HG02852 (cell line): Measurements from ENCODE around the gene SNX9.

Experiments used
- ATAC-seq: cut with Tn5 transposase; IDR thresholded peaks from one replicate; pipeline ENCODE4 v1.9.1; 2021; ENCODE audit warnings: mild to moderate bottlenecking, moderate library complexity; ENCODE audit not compliant: unreplicated experiment

The SNX9 gene

DNA sequence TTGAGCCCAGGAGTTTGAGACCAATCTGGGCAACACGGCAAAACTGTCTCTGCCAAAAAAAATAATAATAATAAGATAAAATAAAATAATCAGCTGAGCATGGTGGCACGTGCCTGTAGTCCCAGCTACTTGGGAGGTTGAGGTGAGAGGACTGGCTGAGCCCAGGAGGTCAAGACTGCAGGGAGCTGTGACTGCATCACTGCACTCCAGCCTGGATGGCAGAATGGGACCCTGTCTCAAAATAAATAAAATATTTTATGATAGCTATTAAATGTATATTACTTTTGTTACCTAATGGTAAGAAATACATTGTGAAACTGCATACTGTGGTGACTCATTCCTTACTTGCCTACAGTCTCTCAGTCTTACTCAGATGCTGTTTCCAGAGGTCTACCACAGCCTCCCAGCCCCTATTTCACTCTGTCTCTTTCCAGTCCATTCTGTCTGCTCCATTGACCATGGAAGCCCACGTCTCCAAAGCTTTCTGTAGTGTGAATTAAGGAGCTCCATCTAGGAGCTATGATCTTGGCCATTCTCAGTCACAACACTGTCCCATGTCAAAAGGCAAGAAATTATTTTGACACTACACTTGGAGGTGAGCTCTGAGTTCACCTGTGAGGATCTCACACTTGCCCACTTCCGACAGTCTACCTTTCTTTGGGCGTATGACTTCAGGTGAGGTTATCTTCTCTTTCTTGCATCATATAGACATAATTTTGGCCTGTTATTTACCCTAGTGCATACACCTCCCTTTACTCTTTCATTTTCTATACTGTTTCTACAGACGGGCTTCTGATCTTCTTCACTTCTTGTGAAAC, 22.4 kb upstream of the SNX9 start:
- ATAC-seq = peak; percentile 97

DNA sequence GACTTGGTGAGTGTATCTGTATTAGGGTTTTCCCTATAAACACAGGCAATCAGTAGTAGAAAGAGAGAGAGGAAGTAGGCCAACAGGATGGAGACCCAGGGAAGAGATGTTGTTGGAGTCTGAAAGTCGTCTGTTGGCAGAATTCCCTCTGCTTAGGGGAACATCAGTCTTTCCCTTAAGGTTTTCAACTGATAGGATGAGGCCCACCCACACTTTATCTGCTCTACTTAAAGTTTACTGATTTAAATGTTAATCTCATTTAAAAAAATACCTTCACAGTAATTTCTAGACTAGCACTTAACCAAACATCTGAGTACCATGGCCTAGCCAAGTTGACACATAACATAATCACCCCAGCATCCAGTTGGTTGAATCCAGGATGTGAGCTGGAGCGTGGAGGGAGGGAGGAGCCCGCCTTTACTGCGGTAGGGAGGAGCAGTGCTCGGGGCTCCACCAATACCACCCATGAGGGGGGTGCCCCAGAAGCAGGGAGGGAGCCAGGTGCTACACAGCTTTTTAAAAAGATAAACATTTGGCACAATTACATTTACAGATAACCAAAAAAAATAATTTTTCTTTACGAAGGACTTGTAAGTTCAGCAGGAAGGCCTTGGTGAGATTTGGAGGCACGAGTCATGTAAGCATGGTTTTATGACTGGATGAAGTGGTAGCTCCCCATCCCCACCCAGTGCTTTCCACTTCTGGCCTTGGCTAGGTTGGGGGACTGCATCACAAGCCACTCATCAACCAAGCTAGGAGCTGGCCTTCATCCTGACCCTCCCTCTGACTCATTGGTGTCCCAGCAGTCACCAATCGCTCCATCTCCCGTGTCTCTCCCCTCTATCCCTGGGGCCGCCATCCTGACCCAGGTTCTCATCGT, 18.4 kb upstream of the SNX9 start:
- no peak for ATAC-seq

DNA sequence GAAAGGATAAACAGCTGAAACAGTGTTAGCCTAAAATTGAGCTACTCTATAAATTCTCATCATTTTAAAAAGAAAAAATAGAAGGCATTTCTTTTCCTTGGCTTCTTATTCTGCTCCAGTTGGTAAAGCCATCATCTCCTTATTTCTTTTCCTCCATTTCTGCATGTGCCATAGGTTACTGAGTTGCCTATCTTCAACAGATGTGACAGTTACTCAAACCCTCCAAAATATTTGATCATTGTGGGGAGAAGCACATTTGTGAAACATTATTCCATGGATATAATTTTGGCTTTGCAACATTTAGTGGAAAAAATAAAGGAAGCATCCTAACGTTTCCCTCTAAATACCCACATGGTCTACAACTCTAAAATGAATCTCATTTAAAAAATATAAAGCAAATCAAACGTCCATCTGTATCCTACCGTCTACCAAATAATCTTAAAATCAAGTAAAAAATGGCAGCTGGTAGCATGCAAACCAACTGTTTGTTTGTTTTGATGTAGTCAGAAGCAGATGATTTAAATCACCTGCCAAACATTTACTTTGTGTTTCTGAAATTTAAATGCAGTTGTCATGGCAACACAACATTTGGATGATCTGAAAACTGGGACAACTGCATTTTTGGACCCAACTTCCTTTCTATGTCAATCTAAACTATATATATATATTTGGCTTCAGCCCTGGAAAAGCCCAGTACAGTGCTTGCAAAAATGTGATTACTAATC, 16.8 kb upstream of the SNX9 start:
- no peak for ATAC-seq

DNA sequence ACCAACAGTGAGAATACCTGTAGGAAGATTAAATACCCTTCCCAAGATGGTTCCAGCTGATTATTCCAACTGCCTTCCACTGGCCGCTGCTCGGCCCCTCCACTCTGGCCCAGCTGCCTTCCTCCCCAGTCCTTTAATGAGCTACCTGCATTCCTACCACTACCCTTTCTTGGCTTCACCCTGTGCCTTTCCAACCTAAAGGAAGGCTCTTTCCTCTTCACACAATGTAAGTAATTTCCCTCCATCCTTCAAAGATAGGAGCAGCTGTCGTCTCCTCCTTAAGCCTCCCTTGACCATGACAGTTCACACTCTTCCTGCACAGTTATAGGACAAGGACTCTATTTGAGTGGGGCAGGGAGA, 16.2 kb upstream of the SNX9 start:
- ATAC-seq = no peak

DNA sequence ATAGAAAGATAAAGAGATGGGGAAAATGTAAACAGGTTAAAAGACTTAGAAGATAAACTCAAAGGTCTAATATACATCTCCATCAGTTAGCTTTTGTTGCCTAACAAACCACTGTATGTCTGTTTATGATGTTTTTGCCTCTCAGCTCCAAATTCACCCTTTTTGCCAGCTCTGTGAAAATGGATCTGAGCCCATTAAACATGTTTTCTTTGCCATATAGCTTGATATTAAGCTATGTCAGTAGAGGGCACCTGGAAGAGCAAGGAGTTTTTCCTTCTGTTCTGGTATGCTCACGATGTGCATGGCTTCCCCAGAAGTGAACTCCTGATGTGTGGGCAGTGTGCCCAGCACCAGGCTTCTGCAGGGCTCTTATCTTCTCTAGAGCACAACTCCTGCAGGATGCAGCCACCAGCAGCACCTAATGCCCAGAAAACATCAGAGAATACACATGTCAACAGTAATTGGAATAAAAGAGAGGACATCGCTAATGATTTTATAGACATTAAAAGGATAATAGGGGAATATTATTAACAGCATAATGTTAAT, 14.6 kb upstream of the SNX9 start:
- ATAC-seq = no peak

DNA sequence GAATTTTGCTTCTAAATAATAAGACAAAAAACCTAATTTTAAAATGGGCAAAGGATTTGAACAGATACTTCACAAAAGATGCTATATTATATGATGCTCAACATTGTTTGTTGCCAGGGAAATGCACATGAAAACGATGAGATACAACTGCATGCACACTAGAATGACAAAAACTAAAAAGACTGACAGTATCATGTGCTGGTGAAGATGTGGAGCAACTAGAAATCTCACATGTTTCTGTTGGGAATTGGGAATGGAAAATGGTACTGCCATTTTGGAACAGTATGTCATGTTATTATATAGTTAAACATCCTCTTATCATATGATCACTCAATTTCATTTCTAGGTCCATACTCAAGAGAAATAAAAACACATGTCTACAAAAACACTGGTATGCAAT, 13.4 kb upstream of the SNX9 start:
- ATAC-seq = no peak

DNA sequence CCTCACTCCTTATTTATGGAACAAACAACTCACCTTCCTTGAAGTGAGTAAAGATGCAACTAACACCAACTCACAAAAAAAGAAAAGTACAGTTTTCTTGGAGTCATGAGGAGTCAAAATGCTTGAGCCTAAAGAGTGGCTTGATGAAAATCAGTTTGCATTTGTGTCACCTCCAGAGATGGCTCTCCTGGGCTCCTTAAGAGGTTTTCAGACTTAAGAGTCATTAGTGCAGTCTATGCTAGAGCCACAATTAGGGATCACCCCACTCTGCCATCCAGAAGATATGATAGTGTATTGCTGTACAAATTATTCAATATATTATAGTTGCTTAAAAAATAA, 11.9 kb upstream of the SNX9 start:
- ATAC-seq = no peak

DNA sequence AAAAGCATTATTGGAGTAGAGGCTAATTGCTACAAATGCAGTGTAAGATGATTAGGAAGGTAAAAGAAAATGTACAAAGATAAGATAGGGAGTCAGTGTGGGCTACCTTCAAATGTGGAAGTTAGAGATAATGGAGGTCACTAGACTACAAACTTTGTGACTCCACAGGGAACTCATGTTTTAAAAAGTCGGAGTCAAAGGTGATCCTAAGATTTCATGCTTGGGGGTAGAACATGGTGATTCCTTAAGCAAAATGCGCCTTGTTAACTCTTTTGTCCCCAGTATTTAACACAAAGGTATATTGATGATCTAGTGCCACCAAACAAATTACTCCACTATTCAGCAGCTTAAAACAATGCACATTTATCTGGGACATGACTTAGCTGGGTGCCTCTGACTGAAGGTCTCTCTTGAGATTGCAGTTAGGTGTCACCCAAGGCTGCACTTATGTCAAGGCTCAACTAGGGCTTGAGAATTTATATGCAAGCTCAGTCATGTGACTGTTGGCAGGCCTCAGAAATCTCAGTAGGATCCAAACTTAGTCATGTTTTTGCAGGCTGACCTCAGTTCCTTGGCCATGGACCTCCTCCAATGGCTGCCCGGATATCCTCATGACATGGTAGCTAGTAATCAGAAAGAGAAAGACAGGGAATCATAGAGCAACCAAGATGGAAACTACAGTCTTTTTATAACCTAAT, 11.4 kb upstream of the SNX9 start:
- no peak for ATAC-seq

DNA sequence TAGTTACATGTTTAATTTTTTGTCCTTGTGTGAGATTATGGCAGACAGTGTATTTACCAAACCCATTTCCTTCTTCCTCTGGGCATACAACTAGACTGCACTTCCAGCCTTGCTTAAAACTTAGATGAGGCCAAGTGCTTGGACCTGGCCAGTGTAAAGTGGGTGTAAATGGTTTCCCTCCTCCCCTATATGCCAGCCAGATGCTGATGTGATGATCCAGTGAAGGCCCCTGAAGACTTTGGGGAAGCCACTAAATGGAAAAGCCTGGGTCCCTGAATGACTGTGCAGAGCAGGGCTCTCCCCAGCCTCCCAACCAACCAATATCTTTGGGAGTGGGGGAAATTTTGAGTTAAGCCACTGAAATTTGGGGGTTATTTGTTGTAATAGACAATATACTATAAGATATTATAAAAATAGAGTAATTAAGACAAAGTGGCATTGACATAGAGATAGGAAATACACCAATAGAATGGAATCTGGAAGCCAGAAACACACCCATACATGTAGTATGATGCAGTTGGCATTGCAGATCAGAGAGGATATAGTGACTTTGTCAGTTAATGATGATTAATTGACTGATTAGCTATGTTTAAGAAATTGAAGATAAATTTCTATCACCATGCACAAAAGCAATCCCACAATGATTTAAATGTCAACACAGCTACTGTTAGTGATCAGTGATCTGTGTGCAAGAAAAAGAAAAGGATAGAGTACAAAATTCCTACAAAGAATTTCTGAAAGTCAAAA, 10.4 kb upstream of the SNX9 start:
- no peak for ATAC-seq

DNA sequence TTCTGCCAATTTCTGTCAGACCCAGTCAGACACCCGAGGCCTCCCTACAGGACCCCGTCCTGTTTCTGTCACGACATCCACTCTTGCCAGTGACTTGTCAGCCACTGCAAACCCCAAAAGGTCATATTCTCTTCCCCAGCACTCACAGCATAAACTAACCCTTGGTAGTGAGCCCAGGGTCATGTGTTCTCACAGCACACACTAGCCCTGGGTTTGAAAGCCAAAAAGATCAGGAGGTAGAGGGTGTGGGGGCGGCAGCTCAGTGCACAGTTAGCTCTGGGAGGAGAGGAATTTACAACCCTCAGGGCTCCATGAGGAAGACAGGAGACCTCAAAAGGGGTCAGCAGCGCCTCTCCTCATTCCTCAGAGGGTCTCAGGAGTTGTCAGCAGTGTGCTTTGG, 9.9 kb upstream of the SNX9 start:
- no peak for ATAC-seq

DNA sequence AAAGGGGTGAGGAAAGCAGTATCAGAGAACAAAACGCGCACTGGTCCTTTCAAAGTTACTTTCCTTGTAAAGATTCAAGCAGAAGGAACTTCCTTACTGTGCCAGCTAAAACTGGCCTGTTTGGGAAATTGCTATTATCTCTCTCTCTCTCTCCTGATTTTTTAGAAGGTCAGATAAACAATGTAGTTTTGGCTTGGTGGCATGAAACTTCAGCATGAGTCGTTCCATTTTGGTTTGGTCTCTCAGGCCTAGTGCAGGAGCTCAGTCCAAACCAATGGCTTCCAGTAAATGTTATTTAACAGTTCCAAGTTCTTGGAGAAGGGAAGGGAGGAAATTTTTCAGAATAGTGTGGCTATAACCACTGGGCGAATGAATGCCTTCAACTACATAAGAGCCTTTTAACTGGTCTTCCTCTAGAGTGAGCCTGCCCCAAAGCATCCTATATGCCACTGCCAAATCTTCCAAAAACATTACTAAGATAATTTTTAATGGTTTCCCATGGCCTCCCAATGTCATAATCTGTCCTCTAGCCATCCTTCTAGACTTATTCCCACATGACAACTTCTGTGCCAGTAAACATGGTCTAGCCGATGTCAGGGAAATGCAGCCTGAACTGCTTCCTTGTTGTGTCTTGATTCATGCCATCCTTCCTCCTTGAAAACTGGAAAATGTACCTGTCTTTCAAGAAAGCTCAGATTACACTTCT, 9.1 kb upstream of the SNX9 start:
- ATAC-seq = no peak

DNA sequence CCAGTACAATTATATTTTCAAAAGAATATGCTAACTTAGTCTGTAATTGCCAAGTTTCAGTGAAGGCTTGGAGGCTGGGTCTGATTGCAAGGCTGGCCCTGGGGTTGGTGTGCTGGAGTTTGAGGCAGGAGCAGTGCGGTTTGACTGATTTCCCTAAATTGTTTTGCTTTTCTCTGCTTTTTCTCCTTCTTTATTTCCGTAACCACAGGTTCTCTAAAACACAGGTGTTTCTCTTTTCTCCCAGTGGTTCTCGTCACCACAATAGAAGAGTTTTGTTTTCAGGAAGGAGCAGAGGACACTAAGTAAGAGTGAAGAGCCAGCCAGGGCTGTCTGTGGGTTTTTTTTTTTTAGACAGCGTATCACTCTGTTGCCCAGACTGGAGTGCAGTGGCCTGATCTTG, 8.2 kb upstream of the SNX9 start:
- ATAC-seq = peak; percentile 82

DNA sequence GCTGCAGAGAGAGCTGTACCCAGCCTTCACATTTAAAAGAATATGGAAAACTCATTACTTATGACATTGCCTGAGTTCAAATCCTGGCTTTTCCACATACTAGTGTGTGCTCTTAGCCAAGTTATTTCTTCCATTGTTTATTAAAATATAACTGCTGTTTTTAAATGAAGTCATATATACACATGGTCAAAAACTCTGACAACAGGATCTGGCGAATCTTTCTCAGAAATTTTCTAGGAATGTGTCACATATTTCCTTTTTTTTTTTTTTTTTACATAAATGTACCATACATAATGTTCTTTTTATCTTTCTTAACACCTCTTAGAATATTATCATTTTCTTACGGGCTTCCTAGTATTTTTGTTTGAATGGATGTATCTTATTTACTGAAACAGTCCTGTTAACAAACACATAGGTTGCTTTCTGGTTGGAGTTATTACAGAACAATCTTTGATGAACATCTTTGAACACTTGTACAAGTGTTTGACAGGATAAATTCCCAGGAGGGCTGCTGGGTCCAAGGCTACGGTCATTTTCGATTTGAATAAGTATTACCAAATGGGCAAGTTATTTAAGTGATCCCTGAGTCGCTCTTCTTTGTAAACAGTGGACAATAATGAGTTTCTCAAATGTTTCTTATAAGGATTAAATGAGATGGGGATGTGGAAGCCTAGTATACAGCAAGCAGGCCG, 1.6 kb upstream of the SNX9 start:
- no peak for ATAC-seq

DNA sequence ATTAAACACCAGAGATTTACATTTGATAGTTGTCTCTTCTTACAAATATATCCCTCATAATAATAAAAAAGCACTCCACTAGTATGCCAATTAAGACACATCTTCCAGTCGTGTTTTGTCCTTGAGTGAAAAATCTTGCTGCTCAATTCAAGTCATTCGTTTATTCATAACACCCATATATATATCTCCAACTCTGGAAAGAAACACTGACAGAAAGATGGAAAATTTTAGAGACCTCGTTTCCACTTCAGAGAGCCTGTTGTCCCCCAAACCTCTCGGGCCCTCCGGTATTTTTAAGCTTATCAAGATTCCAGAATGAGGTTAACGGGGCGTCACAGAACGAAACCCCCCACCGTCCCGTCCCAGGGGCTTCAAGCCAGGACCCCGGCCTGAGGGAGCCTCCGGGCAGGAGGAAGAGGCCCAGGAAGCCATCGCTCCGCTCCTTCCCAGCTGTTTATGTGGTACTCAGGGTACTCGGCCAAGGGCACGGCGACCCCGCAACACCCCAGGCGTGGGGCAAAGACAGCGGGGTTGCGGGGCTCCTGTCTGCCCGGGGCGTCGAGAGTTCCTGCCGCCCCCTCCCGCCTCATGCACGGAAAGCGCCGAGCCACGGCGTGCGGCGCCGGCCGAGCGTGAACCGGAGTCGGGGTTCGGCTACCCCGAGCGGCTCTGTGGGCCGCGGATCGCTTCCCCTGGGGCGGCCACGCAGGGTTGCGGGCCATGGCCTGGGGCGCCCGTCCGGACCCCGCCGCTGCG, 623 bp upstream of the SNX9 start:
- no peak for ATAC-seq

DNA sequence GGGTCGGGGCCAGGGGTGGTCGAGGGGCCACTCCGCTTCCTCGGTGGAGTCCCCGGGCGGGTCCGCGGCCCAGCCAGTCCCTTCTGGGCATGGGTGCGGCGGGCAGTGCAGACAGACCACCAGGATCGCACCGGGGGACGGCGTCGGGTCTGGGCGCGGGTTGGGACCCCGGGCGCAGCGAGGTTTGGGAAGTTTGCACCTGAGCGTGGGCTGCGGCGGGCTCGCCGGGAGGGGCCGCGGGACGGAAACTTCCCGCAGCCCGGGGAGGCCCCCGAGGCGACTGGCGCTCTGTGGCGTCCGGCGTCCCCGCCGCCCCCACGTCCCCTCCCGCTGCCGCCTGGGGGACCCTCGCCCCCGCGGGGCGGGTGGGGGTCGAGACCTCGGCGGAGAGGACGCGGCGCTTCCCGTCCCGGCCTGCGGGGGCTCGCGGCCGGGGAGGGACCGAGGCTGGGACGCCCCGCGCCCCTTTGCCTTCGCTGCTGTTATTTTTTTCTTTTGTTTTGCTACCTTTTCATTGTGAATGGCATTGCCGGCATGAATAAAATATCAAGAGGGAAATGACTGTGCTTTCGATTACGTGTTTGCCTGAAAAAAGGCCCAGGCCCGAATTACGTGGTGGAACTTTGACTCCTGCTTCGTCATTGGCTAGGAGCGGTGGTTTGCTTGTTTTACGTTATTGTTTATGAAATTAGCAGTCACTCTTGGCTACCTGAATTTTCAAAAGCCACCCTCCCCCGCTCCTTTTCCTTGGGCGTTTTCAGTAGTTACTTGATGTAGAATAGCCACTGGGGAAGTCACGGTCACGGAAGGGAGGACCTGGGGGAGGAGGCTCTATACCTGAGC, 703 bp downstream of the SNX9 start:
- ATAC-seq = peak; percentile 49

DNA sequence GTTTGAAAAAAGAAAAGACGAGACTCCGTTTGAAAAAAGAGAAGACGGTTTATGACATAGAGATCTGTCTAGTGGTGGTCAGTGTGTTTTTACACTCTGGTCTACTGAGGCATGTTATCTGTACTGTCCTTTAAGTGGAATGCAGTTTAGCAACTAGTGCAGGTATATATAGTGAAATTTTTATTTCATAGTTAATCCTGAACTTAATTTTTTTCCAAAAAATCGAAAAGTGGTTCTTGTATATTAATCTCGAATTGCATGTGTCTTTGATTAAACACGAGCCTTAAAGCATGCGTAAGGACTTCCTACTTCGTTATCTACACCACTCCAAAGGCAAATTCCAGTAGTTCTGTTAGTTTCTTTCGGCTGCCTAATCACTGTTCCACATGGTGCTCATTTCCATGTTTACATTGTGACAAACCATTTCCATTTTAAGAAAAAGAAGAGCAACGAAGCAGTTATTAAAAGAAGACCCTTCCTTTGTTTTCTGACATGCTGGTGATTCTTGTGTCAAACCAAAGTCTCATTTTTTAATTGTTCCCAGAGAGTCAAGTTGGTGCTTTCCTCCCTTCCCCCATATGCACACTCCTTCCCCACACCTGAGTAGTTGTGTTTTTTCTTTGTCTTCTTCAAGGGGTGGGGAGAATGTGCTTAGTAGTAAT, 2.3 kb downstream of the SNX9 start:
- no peak for ATAC-seq
